HCT116 (cell line): ENCODE measurements around the gene YWHAB.
"Not testable (repeated sequence)": the region's sequence is repeated elsewhere in the genome, so short reads cannot be mapped to it uniquely, and the experiment has no call there.

Experiments used
- CBX3 ChIP-seq: IDR thresholded peaks from 2 replicates; pipeline ENCODE4 v1.6.1; 2012; ENCODE audit warnings: low read depth
- CEBPB ChIP-seq: IDR thresholded peaks from 2 replicates; pipeline ENCODE4 v1.6.1; 2012; ENCODE audit warnings: low read depth
- CTCF ChIP-seq, 3 experiments: fragments of 200-600 bp in 1 of 3; sonication (generic) in 1 of 3; IDR thresholded peaks in 2 of 3; conservative IDR thresholded peaks in 1 of 3; 2 replicates each; pipeline ENCODE4 v1.5.1; 2012 to 2017; ENCODE audit warnings: low read depth in 2 of 3, low read length in 2 of 3, antibody characterized with exemption in 1 of 3, borderline replicate concordance in 1 of 3, control low read depth in 1 of 3, mild to moderate bottlenecking in 1 of 3, mixed read lengths in 1 of 3, mixed run types in 1 of 3, moderate library complexity in 1 of 3; ENCODE audit not compliant: insufficient read depth in 1 of 3
- ELF1 ChIP-seq: IDR thresholded peaks from 2 replicates; pipeline ENCODE4 v1.6.1; 2012; ENCODE audit warnings: low read depth, borderline replicate concordance
- EZH2phosphoT487 ChIP-seq: fragments of 200-600 bp; IDR thresholded peaks from 2 replicates; pipeline ENCODE4 v1.6.1; 2018; ENCODE audit warnings: antibody characterized with exemption, borderline replicate concordance
- FOSL1 ChIP-seq: IDR thresholded peaks from 2 replicates; pipeline ENCODE4 v1.6.1; 2012; ENCODE audit warnings: low read depth
- MAX ChIP-seq: IDR thresholded peaks from 2 replicates; pipeline ENCODE4 v1.6.1; 2012
- POLR2A ChIP-seq: IDR thresholded peaks from 2 replicates; pipeline ENCODE4 v1.7.0; 2011; ENCODE audit warnings: borderline replicate concordance; ENCODE audit not compliant: insufficient read depth, insufficient read length; ENCODE audit errors: extremely low read depth
- POLR2AphosphoS5 ChIP-seq: IDR thresholded peaks from 2 replicates; pipeline ENCODE4 v1.6.1; 2011; ENCODE audit warnings: mild to moderate bottlenecking, low read depth, low read length, moderate library complexity
- RAD21 ChIP-seq: IDR thresholded peaks from 2 replicates; pipeline ENCODE4 v1.6.1; 2012; ENCODE audit warnings: low read depth, mild to moderate bottlenecking
- REST ChIP-seq: IDR thresholded peaks from 2 replicates; pipeline ENCODE4 v1.6.1; 2012; ENCODE audit warnings: low read depth
- SRF ChIP-seq: IDR thresholded peaks from 2 replicates; pipeline ENCODE4 v1.6.1; 2012; ENCODE audit warnings: low read depth
- YY1 ChIP-seq: IDR thresholded peaks from 2 replicates; pipeline ENCODE4 v1.6.1; 2011; ENCODE audit warnings: low read length, low read depth, moderate library complexity, mild to moderate bottlenecking; ENCODE audit not compliant: insufficient replicate concordance; ENCODE audit errors: extremely low read depth
- ZNF274 ChIP-seq: fragments of 200-500 bp; sonication (Bioruptor generic); IDR thresholded peaks from 2 replicates; pipeline ENCODE4 v1.6.1; 2014; ENCODE audit warnings: mild to moderate bottlenecking, low read depth, low read length, inconsistent platforms

- not testable (repeated sequence) for TF ChIP-seq POLR2AphosphoS5; CTCF (IDR thresholded peaks at IDR 0.05 in 2 of 3, conservative IDR thresholded peaks at IDR 0.05 in 1 of 3; ENCODE audit: borderline replicate concordance in 1 of 3, insufficient read depth in 1 of 3, low read depth in 2 of 3, low read length in 2 of 3); MAX; ZNF274; POLR2A; YY1; CEBPB; SRF; REST; EZH2phosphoT487; RAD21; ELF1; CBX3; FOSL1
Measured at GRCh38 chr20:44882360-44882759, 3.1 kb upstream of the YWHAB start.
